SK-N-MC (cell line): ENCODE measurements around the gene PGLYRP2.

Experiments
- EZH2 ChIP-seq: fragments of 200-600 bp; sonication (generic); IDR thresholded peaks from one replicate; pipeline ENCODE4 v1.6.1; 2017; ENCODE audit warnings: antibody characterized with exemption
- FOXP2 ChIP-seq: optimal IDR thresholded peaks from 2 replicates; pipeline ENCODE3; 2011; ENCODE audit warnings: mild to moderate bottlenecking, moderate library complexity; ENCODE audit not compliant: insufficient read depth; ENCODE audit errors: extremely low read length, control extremely low read depth
- POLR2AphosphoS5 ChIP-seq: IDR thresholded peaks from 2 replicates; pipeline ENCODE4 v1.6.1; 2012; ENCODE audit warnings: mild to moderate bottlenecking, low read depth, low read length, borderline replicate concordance

GRCh38 chr19:15427991-15428471 is 51.3 kb downstream of the PGLYRP2 start:
- TF ChIP-seq EZH2 (no peak), FOXP2 (no peak), POLR2AphosphoS5 (no peak)
